GM06990 (cell line): ENCODE measurements around the gene SDK1.

Experiments used
- DNase-seq: peaks from one replicate; pipeline ENCODE4 v3.0.0-alpha.2; 2011; ENCODE audit not compliant: insufficient read length; ENCODE audit errors: extremely low read depth
- H3K27me3 ChIP-seq: replicated peaks from 2 replicates; pipeline ENCODE4 v1.6.0; 2011; ENCODE audit warnings: low read length; ENCODE audit not compliant: control insufficient read depth, insufficient read depth
- H3K36me3 ChIP-seq: 2 replicates; pipeline ENCODE4 v1.5.1; 2011; ENCODE audit warnings: low read length; ENCODE audit not compliant: control insufficient read depth, insufficient read depth
- H3K4me3 ChIP-seq: replicated peaks from 2 replicates; pipeline ENCODE4 v1.5.1; 2011; ENCODE audit warnings: low read depth, mild to moderate bottlenecking, control low read depth, low read length
- CTCF ChIP-seq: IDR thresholded peaks from 2 replicates; pipeline ENCODE4 v1.5.1; 2011; ENCODE audit warnings: low read length, control low read depth, mild to moderate bottlenecking, inconsistent platforms; ENCODE audit not compliant: insufficient read depth, poor library complexity, severe bottlenecking

Gene SDK1

GRCh38 chr7:4245866-4246470, 944.9 kb downstream of the SDK1 start:
- no peak for DNase-seq
- Histone ChIP-seq H3K4me3 (no peak overlapping the region), H3K27me3 (no peaks in the 10 kb centered on the region), H3K36me3 (no peaks in the 10 kb centered on the region)
- TF ChIP-seq CTCF: no peak

- no peak for DNase-seq
- TF ChIP-seq CTCF: no peak
- Histone ChIP-seq H3K27me3 (no peaks in the 10 kb centered on the region), H3K4me3 (no peak overlapping the region), H3K36me3 (no peaks in the 10 kb centered on the region)
Measured at GRCh38 chr7:4246536-4246935, 945.5 kb downstream of the SDK1 start.

GRCh38 chr7:4247106-4247876, 946.2 kb downstream of the SDK1 start:
- Histone ChIP-seq H3K4me3 (no peak overlapping the region), H3K27me3 (no peaks in the 10 kb centered on the region), H3K36me3 (no peaks in the 10 kb centered on the region)
- no peak for DNase-seq
- no peak for TF ChIP-seq CTCF

- DNase-seq: no peak
- no peaks in the 10 kb centered on the region for H3K36me3 ChIP-seq
- H3K4me3 ChIP-seq: no peak overlapping the region
- H3K27me3 ChIP-seq: no peaks in the 10 kb centered on the region
- TF ChIP-seq CTCF: no peak
Measured at GRCh38 chr7:4248295-4248694, 947.2 kb downstream of the SDK1 start.

DNA sequence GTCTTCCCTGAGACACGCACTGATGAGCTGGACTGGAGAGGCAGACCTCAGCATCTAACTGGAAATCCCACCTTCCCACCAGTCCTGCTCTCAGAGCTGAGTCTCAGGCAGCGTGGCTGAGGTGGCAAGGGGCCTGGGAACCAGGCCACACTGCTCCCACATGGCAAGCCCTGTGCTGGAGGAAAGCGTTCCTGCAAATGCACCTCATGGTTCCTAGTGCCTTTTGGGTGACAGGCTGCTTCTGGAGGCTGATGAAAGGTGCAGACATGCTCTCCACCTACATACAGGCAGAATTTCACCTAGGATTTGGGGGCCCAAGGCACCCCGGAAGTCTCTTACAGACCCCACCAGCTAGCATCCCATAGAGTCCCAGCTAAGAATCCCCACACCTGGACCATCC, 948.2 kb downstream of the SDK1 start:
- no peak for DNase-seq
- TF ChIP-seq CTCF: no peak
- no peak overlapping the region for H3K4me3 ChIP-seq
- H3K36me3 ChIP-seq: no peaks in the 10 kb centered on the region
- H3K27me3 ChIP-seq: no peaks in the 10 kb centered on the region
